Osteoblast (primary cell): Measurements from ENCODE around the gene SSC4D. TPM values are rescaled to one million over a fixed set of nuclear protein-coding genes. Genes with fewer than 3 reads are reported as not detected.
"Not testable (repeated sequence)": the region's sequence is repeated elsewhere in the genome, so short reads cannot be mapped to it uniquely, and the experiment has no call there.

Source experiments
- DNase-seq: peaks from one replicate; pipeline ENCODE4 v3.0.0; 2011; ENCODE audit warnings: low spot score, mixed read lengths; ENCODE audit not compliant: insufficient read length; ENCODE audit errors: missing footprints
- H2AFZ ChIP-seq: 2 replicates; pipeline ENCODE4 v1.6.0; 2011; ENCODE audit warnings: mild to moderate bottlenecking, low read length
- H3K27ac ChIP-seq: 2 replicates; pipeline ENCODE4 v1.5.1; 2011; ENCODE audit warnings: mild to moderate bottlenecking, low read depth, low read length, moderate library complexity
- H3K27me3 ChIP-seq: 2 replicates; pipeline ENCODE4 v1.6.0; 2012; ENCODE audit warnings: mild to moderate bottlenecking, control low read depth, inconsistent platforms, low read length, moderate library complexity; ENCODE audit not compliant: insufficient read depth
- H3K36me3 ChIP-seq: 2 replicates; pipeline ENCODE4 v1.5.1; 2011; ENCODE audit warnings: mild to moderate bottlenecking, low read length, control low read depth, moderate library complexity; ENCODE audit not compliant: insufficient read depth
- H3K4me1 ChIP-seq: 2 replicates; pipeline ENCODE4 v1.5.1; 2011; ENCODE audit warnings: mild to moderate bottlenecking, low read length, control low read depth, moderate library complexity; ENCODE audit not compliant: insufficient read depth
- H3K4me2 ChIP-seq: 2 replicates; pipeline ENCODE4 v1.6.0; 2011; ENCODE audit warnings: mild to moderate bottlenecking, low read length; ENCODE audit not compliant: insufficient read depth
- H3K4me3 ChIP-seq: fragments of 200-600 bp; sonication (generic); 3 replicates; pipeline ENCODE4 v1.5.1; 2012; ENCODE audit warnings: mild to moderate bottlenecking, low read length, inconsistent platforms; ENCODE audit not compliant: insufficient read depth
- H3K79me2 ChIP-seq: 2 replicates; pipeline ENCODE4 v1.6.0; 2012; ENCODE audit warnings: mild to moderate bottlenecking, low read length, control low read depth, inconsistent platforms; ENCODE audit not compliant: insufficient read depth
- H3K9me3 ChIP-seq: 2 replicates; pipeline ENCODE4 v1.5.1; 2011; ENCODE audit warnings: low read depth, low read length, control low read depth
- H4K20me1 ChIP-seq: 2 replicates; pipeline ENCODE4 v1.6.0; 2012; ENCODE audit warnings: mild to moderate bottlenecking, low read length, control low read depth; ENCODE audit not compliant: insufficient read depth
- CTCF ChIP-seq: IDR thresholded peaks from 2 replicates; pipeline ENCODE4 v1.5.1; 2011; ENCODE audit warnings: mild to moderate bottlenecking, low read depth, low read length, moderate library complexity; ENCODE audit errors: extremely low read depth
- total RNA-seq: library from RNA; depleted of rRNA; stranded (reverse); fragments of >200 nt; gene quantifications from 2 replicates; pipeline ENCODE4 v1.2.3, GENCODE V29; 2012

SSC4D gene
- total RNA-seq, 1 donor = 1.1 TPM

GRCh38 chr7:76369018-76369417 lies 40.5 kb downstream of the SSC4D start:
- peaks cover 16% of the 10 kb centered on the region for H3K4me1 ChIP-seq
- no peak overlapping the region for H3K4me3 ChIP-seq
- no peak overlapping the region for H3K27ac ChIP-seq
- peak; percentile 39 for DNase-seq
- no peak for TF ChIP-seq CTCF
- no peaks in the 10 kb centered on the region for H3K9me3 ChIP-seq
- H3K79me2 ChIP-seq = no peaks in the 10 kb centered on the region
- no peaks in the 10 kb centered on the region for H4K20me1 ChIP-seq
- no peaks in the 10 kb centered on the region for H3K27me3 ChIP-seq
- H3K4me2 ChIP-seq = no peak overlapping the region
- H3K36me3 ChIP-seq = no peaks in the 10 kb centered on the region
- no peak overlapping the region for H2AFZ ChIP-seq

- no peak for TF ChIP-seq CTCF
- no peak for DNase-seq
- Histone ChIP-seq H2AFZ (no peak overlapping the region), H4K20me1 (no peaks in the 10 kb centered on the region), H3K79me2 (no peaks in the 10 kb centered on the region), H3K27ac (no peak overlapping the region), H3K4me3 (no peak overlapping the region), H3K4me1 (peaks cover 15% of the 10 kb centered on the region), H3K4me2 (no peak overlapping the region), H3K36me3 (no peaks in the 10 kb centered on the region), H3K27me3 (no peaks in the 10 kb centered on the region), H3K9me3 (no peaks in the 10 kb centered on the region)
Observed at GRCh38 chr7:76368190-76368589, 41.3 kb downstream of the SSC4D start.

GRCh38 chr7:76364198-76364584 lies 45.3 kb downstream of the SSC4D start:
- DNase-seq = no peak
- Histone ChIP-seq H3K4me1 (peaks cover 20% of the 10 kb centered on the region), H3K27ac (peak overlapping the region; percentile 42), H3K4me2 (peak overlapping the region; percentile 57), H3K4me3 (no peak overlapping the region), H2AFZ (peak overlapping the region; percentile 88), H4K20me1 (no peaks in the 10 kb centered on the region), H3K27me3 (no peaks in the 10 kb centered on the region), H3K36me3 (no peaks in the 10 kb centered on the region), H3K9me3 (no peaks in the 10 kb centered on the region), H3K79me2 (no peaks in the 10 kb centered on the region)
- no peak for TF ChIP-seq CTCF

GRCh38 chr7:76363754-76364153 lies 45.7 kb downstream of the SSC4D start:
- not testable (repeated sequence) for H3K79me2 ChIP-seq, DNase-seq, H4K20me1 ChIP-seq, H3K36me3 ChIP-seq, H3K27me3 ChIP-seq, H3K4me3 ChIP-seq, H3K9me3 ChIP-seq
- H2AFZ ChIP-seq = peak overlapping the region; percentile 88
- H3K4me2 ChIP-seq = peak overlapping the region; percentile 57
- H3K27ac ChIP-seq = peak overlapping the region; percentile 42
- H3K4me1 ChIP-seq = peaks cover 20% of the 10 kb centered on the region
